ENCODE results near the gene MIEN1. TPM values are rescaled to one million over a fixed set of nuclear protein-coding genes. Genes with fewer than 3 reads are reported as not detected.
A peak's percentile ranks its signal among the peaks of the same experiment; 100 is the strongest.

Gene MIEN1
- total and polyA plus RNA-seq, 2 of the 13 experiments (the other 11 are each of a cell fraction or from before 2014, with no cell fraction given), result 40.6 to 56.6 TPM

- TF ChIP-seq ZNF619 (CRISPR knock-in tag; IDR thresholded peaks at IDR 0.05) (no peak), BORCS8-MEF2B (CRISPR knock-in tag; IDR thresholded peaks at IDR 0.05) (no peak; the same call in none of the 2 replicates), SAFB2 (CRISPR knock-in tag; IDR thresholded peaks at IDR 0.05; ENCODE audit: borderline replicate concordance, low read depth) (no peak; the same call in 1 of the 2 replicates), ZNF546 (CRISPR knock-in tag; conservative IDR thresholded peaks at IDR 0.05) (no peak), ZNF30 (CRISPR knock-in tag; IDR thresholded peaks at IDR 0.05) (no peak), XBP1 (CRISPR knock-in tag; IDR thresholded peaks at IDR 0.05) (no peak), ZNF713 (CRISPR knock-in tag; IDR thresholded peaks at IDR 0.05) (no peak), MAZ (IDR thresholded peaks at IDR 0.05; ENCODE audit: borderline replicate concordance, low read depth, low read length) (peak; percentile 76; the same call in 1 of the 2 replicates), MAZ (CRISPR knock-in tag; IDR thresholded peaks at IDR 0.05; ENCODE audit: low read depth) (peak; percentile 76; the same call in 1 of the 2 replicates), ZNF142 (CRISPR knock-in tag; IDR thresholded peaks at IDR 0.05) (peak; percentile 44), MIER2 (CRISPR knock-in tag; IDR thresholded peaks at IDR 0.05) (no peak), U2AF2 (IDR thresholded peaks at IDR 0.05; ENCODE audit: low read depth, low read length) (no peak), CEBPG (CRISPR knock-in tag; IDR thresholded peaks at IDR 0.05) (peak; percentile 15; the same call in 1 of the 2 replicates), SCMH1 (CRISPR knock-in tag; IDR thresholded peaks at IDR 0.05; ENCODE audit: borderline replicate concordance) (no peak), IKZF5 (CRISPR knock-in tag; IDR thresholded peaks at IDR 0.05) (peak; percentile 94), ZBTB39 (CRISPR knock-in tag; IDR thresholded peaks at IDR 0.05) (no peak), ZBTB44 (CRISPR knock-in tag; IDR thresholded peaks at IDR 0.05) (no peak)
These were observed 8.9 kb upstream of the MIEN1 start (continued) for GRCh38 chr17:39738983-39739884.

Data from HepG2 (cell line).